ENCODE data around the gene JAML.

JAML gene

GRCh38 chr11:118233377-118233776 is 8.6 kb upstream of the JAML start:
- H3K27me3 ChIP-seq (ENCODE audit: low read depth): peaks cover 13% of the 10 kb centered on the region; the same call in 1 of the 2 replicates
- no peaks in the 10 kb centered on the region for H3K4me1 ChIP-seq
- in situ Hi-C loops (cut with MboI; ENCODE audit: low sequenced_read_pairs): no loop called here
- DNase-seq (ENCODE audit: low spot score in 2 of 2): no peak
- no peaks in the 10 kb centered on the region for H3K36me3 ChIP-seq (replicated peaks)
- H3K9me3 ChIP-seq: no peaks in the 10 kb centered on the region
- H3K4me3 ChIP-seq: no peak overlapping the region

- Histone ChIP-seq H3K4me3 (no peak overlapping the region), H3K9me3 (no peaks in the 10 kb centered on the region), H3K4me1 (no peaks in the 10 kb centered on the region), H3K36me3 (replicated peaks) (no peaks in the 10 kb centered on the region), H3K27me3 (ENCODE audit: low read depth) (peaks cover 13% of the 10 kb centered on the region; the same call in 1 of the 2 replicates)
- in situ Hi-C loops (cut with MboI; ENCODE audit: low sequenced_read_pairs): no loop called here
- no peak for DNase-seq (ENCODE audit: low spot score in 2 of 2)
Measured at GRCh38 chr11:118232659-118233058, 7.8 kb upstream of the JAML start.

- in situ Hi-C loops (cut with MboI; ENCODE audit: low sequenced_read_pairs): no loop called here
- Histone ChIP-seq H3K4me3 (no peak overlapping the region), H3K27me3 (ENCODE audit: low read depth) (peaks cover 12% of the 10 kb centered on the region), H3K36me3 (replicated peaks) (no peaks in the 10 kb centered on the region), H3K9me3 (no peaks in the 10 kb centered on the region), H3K4me1 (no peaks in the 10 kb centered on the region)
- no peak for DNase-seq (ENCODE audit: low spot score in 2 of 2)
Measured at GRCh38 chr11:118231461-118231860, 6.7 kb upstream of the JAML start.

GRCh38 chr11:118230088-118230487 is 5.3 kb upstream of the JAML start:
- no peak for DNase-seq (ENCODE audit: low spot score in 2 of 2)
- in situ Hi-C loops (cut with MboI; ENCODE audit: low sequenced_read_pairs): no loop called here
- Histone ChIP-seq H3K4me1 (no peaks in the 10 kb centered on the region), H3K9me3 (no peaks in the 10 kb centered on the region), H3K4me3 (no peak overlapping the region), H3K27me3 (ENCODE audit: low read depth) (peaks cover 12% of the 10 kb centered on the region), H3K36me3 (replicated peaks) (no peaks in the 10 kb centered on the region)

GRCh38 chr11:118229274-118229847 is 4.5 kb upstream of the JAML start:
- no peak for DNase-seq (ENCODE audit: low spot score in 2 of 2)
- Histone ChIP-seq H3K4me1 (no peaks in the 10 kb centered on the region), H3K9me3 (no peaks in the 10 kb centered on the region), H3K36me3 (replicated peaks) (no peaks in the 10 kb centered on the region), H3K4me3 (no peak overlapping the region), H3K27me3 (ENCODE audit: low read depth) (peaks cover 9% of the 10 kb centered on the region)
- in situ Hi-C loops (cut with MboI; ENCODE audit: low sequenced_read_pairs): no loop called here

GRCh38 chr11:118227865-118228785 is 3.3 kb upstream of the JAML start:
- in situ Hi-C loops (cut with MboI; ENCODE audit: low sequenced_read_pairs): no loop called here
- Histone ChIP-seq H3K9me3 (no peaks in the 10 kb centered on the region), H3K4me3 (no peak overlapping the region), H3K27me3 (ENCODE audit: low read depth) (peaks cover 4% of the 10 kb centered on the region; the same call in 1 of the 2 replicates), H3K4me1 (no peaks in the 10 kb centered on the region), H3K36me3 (replicated peaks) (no peaks in the 10 kb centered on the region)
- no peak for DNase-seq (ENCODE audit: low spot score in 2 of 2)

GRCh38 chr11:118226781-118227180 is 2.0 kb upstream of the JAML start:
- no peak for DNase-seq (ENCODE audit: low spot score in 2 of 2)
- Histone ChIP-seq H3K4me3 (no peak overlapping the region), H3K27me3 (ENCODE audit: low read depth) (peaks cover 4% of the 10 kb centered on the region; the same call in 1 of the 2 replicates), H3K9me3 (no peaks in the 10 kb centered on the region), H3K4me1 (no peaks in the 10 kb centered on the region), H3K36me3 (replicated peaks) (no peaks in the 10 kb centered on the region)
- in situ Hi-C loops (cut with MboI; ENCODE audit: low sequenced_read_pairs): no loop called here

- Histone ChIP-seq H3K4me1 (no peaks in the 10 kb centered on the region), H3K27me3 (ENCODE audit: low read depth) (peaks cover 7% of the 10 kb centered on the region; the same call in 1 of the 2 replicates), H3K4me3 (no peak overlapping the region), H3K36me3 (replicated peaks) (no peaks in the 10 kb centered on the region), H3K9me3 (no peaks in the 10 kb centered on the region)
- no peak for DNase-seq (ENCODE audit: low spot score in 2 of 2)
- in situ Hi-C loops (cut with MboI; ENCODE audit: low sequenced_read_pairs): no loop called here
Measured at GRCh38 chr11:118226296-118226695, 1.5 kb upstream of the JAML start.

- Histone ChIP-seq H3K4me1 (no peaks in the 10 kb centered on the region), H3K27me3 (ENCODE audit: low read depth) (peaks cover 7% of the 10 kb centered on the region), H3K36me3 (replicated peaks) (no peaks in the 10 kb centered on the region), H3K4me3 (no peak overlapping the region), H3K9me3 (no peaks in the 10 kb centered on the region)
- in situ Hi-C loops (cut with MboI; ENCODE audit: low sequenced_read_pairs): no loop called here
- DNase-seq (ENCODE audit: low spot score in 2 of 2): no peak
Measured at GRCh38 chr11:118223992-118224391, 819 bp downstream of the JAML start.

- Histone ChIP-seq H3K4me1 (no peaks in the 10 kb centered on the region), H3K36me3 (replicated peaks) (no peaks in the 10 kb centered on the region), H3K4me3 (no peak overlapping the region), H3K27me3 (ENCODE audit: low read depth) (peaks cover 7% of the 10 kb centered on the region), H3K9me3 (no peaks in the 10 kb centered on the region)
- in situ Hi-C loops (cut with MboI; ENCODE audit: low sequenced_read_pairs): no loop called here
- no peak for DNase-seq (ENCODE audit: low spot score in 2 of 2)
Measured at GRCh38 chr11:118223570-118223969, 1.2 kb downstream of the JAML start.

GRCh38 chr11:118222437-118222836 is 2.4 kb downstream of the JAML start:
- H3K4me1 ChIP-seq: no peaks in the 10 kb centered on the region
- H3K36me3 ChIP-seq (replicated peaks): no peaks in the 10 kb centered on the region
- in situ Hi-C loops (cut with MboI; ENCODE audit: low sequenced_read_pairs): no loop called here
- H3K4me3 ChIP-seq: no peak overlapping the region
- no peaks in the 10 kb centered on the region for H3K9me3 ChIP-seq
- H3K27me3 ChIP-seq (ENCODE audit: low read depth): peaks cover 6% of the 10 kb centered on the region
- DNase-seq (ENCODE audit: low spot score in 2 of 2): no peak

- no peak for DNase-seq (ENCODE audit: low spot score in 2 of 2)
- Histone ChIP-seq H3K4me3 (no peak overlapping the region), H3K9me3 (no peaks in the 10 kb centered on the region), H3K36me3 (replicated peaks) (no peaks in the 10 kb centered on the region), H3K4me1 (no peaks in the 10 kb centered on the region), H3K27me3 (ENCODE audit: low read depth) (peaks cover 7% of the 10 kb centered on the region; the same call in 1 of the 2 replicates)
- in situ Hi-C loops (cut with MboI; ENCODE audit: low sequenced_read_pairs): no loop called here
Measured at GRCh38 chr11:118221419-118221818, 3.4 kb downstream of the JAML start.

- no peaks in the 10 kb centered on the region for H3K4me1 ChIP-seq
- DNase-seq (ENCODE audit: low spot score in 2 of 2): no peak
- H3K4me3 ChIP-seq: no peak overlapping the region
- no peaks in the 10 kb centered on the region for H3K9me3 ChIP-seq
- peaks cover 12% of the 10 kb centered on the region for H3K27me3 ChIP-seq (ENCODE audit: low read depth)
- in situ Hi-C loops (cut with MboI; ENCODE audit: low sequenced_read_pairs): no loop called here
- H3K36me3 ChIP-seq (replicated peaks): no peaks in the 10 kb centered on the region
Measured at GRCh38 chr11:118219732-118220131, 5.1 kb downstream of the JAML start.

GRCh38 chr11:118219244-118219643 is 5.6 kb downstream of the JAML start:
- no peaks in the 10 kb centered on the region for H3K4me1 ChIP-seq
- H3K36me3 ChIP-seq (replicated peaks): no peaks in the 10 kb centered on the region
- no peak overlapping the region for H3K4me3 ChIP-seq
- H3K27me3 ChIP-seq (ENCODE audit: low read depth): peaks cover 16% of the 10 kb centered on the region
- H3K9me3 ChIP-seq: no peaks in the 10 kb centered on the region
- no peak for DNase-seq (ENCODE audit: low spot score in 2 of 2)
- in situ Hi-C loops (cut with MboI; ENCODE audit: low sequenced_read_pairs): no loop called here

Measured in HAP-1 (cell line).